Activated T-helper 17 cell treated with anti-CD3 and anti-CD28 coated beads, Interleukin-2, amount 50 U/mL, for 72 hours (primary cell): ENCODE data around the gene SLX9. TPM values are rescaled to one million over a fixed set of nuclear protein-coding genes. Genes with fewer than 3 reads are reported as not detected.

ENCODE experiments used
- ATAC-seq: fragments of 150-1000 bp; cut with Tn5 transposase; replicated peaks from 2 replicates; pipeline ENCODE4 v1.10.0; 2021; ENCODE audit warnings: mild to moderate bottlenecking, moderate library complexity
- H3K27ac Mint-ChIP-seq: one replicate; pipeline ENCODE4 v1.8.0; 2022; ENCODE audit warnings: mixed read lengths
- H3K27me3 Mint-ChIP-seq: one replicate; pipeline ENCODE4 v1.8.0; 2022; ENCODE audit warnings: mixed read lengths
- H3K36me3 Mint-ChIP-seq: one replicate; pipeline ENCODE4 v1.8.0; 2022; ENCODE audit warnings: low read depth, mild to moderate bottlenecking, mixed read lengths
- H3K4me1 Mint-ChIP-seq: one replicate; pipeline ENCODE4 v1.8.0; 2022; ENCODE audit warnings: mixed read lengths
- H3K4me3 Mint-ChIP-seq: one replicate; pipeline ENCODE4 v1.8.0; 2022; ENCODE audit warnings: mild to moderate bottlenecking, mixed read lengths
- H3K9me3 Mint-ChIP-seq: one replicate; pipeline ENCODE4 v1.8.0; 2022; ENCODE audit warnings: mixed read lengths
- total RNA-seq, 2 donors: library from RNA; stranded (reverse); gene quantifications; one replicate each; pipeline ENCODE4 v1.2.3, GENCODE V29; 2022

SLX9 gene
- total RNA-seq, 2 donors from 2014 or later, result 28.6 to 56.7 TPM

DNA sequence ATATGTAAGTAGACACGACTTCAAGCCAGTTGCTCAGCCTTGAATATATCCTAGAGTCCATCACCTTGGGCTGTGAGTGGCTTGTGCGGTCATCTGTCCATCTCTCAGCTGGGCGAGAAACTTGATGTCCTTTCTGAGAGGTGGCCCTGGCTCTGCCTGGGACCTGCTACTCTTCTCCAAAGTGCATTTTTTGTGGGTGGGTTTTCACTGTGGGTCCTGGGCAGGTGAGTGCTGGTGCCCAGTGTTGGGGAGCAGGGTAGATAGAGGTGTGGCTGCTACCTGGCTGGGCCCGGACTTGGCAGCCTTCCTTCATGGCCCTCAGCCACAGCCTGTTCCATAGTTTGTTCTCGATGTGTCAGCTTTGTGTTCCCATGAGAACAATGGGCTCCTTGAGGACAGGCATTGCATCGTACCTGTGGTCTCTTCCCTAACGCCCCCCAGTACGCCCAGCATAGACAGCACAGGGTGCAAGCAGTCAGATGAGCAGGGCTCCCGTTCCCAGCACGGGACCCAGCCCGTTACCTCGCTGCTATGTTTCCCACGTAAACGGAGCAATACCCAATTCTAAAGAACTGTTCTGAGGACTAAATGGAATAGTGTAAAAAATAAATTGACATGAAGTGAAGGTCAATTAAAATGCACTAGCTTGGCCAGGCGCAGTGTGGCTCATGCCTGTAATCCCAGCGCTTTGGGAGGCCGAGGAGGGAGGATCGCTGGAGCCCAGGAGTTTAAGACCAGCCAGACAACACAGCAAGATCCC is 877 bp upstream of the SLX9 start:
- Mint-ChIP-seq H3K9me3 (no peaks in the 10 kb centered on the region), H3K4me1 (peaks cover 20% of the 10 kb centered on the region), H3K4me3 (peak overlapping the region; percentile 96), H3K36me3 (peaks cover 29% of the 10 kb centered on the region), H3K27ac (peak overlapping the region; percentile 81), H3K27me3 (no peaks in the 10 kb centered on the region)
- no peak for ATAC-seq

DNA sequence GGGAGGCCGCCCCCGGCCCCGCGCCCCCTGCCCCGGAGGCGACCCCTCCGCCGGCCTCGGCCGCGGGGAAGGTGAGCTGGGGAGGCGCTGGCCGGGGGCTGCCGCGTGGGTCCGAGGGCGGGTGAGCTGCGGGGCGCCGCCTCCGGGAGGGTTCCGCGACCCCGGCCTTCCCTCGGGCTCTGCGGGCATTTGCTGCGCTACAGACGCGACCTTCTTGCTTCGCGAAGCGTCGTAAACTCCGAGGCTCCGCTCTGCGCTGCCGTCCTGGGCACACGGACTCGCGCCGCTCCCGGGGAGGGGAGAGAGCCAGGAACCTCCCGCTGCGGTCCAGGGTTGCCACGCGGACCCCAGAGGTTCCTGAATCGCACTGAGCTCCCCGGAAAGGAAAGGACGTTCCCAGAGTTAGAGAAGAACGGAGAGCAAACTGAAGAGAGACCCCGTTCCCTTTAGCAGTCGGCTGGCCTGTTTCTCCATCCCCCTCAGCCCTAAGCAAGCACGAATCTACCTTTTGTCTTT is 345 bp downstream of the SLX9 start:
- H3K27me3 Mint-ChIP-seq, result no peaks in the 10 kb centered on the region
- H3K9me3 Mint-ChIP-seq, result no peaks in the 10 kb centered on the region
- peaks cover 20% of the 10 kb centered on the region for H3K4me1 Mint-ChIP-seq
- peak overlapping the region; percentile 92 for H3K27ac Mint-ChIP-seq
- peak; percentile 60 for ATAC-seq
- H3K36me3 Mint-ChIP-seq, result peaks cover 42% of the 10 kb centered on the region
- peak overlapping the region; percentile 96 for H3K4me3 Mint-ChIP-seq

DNA sequence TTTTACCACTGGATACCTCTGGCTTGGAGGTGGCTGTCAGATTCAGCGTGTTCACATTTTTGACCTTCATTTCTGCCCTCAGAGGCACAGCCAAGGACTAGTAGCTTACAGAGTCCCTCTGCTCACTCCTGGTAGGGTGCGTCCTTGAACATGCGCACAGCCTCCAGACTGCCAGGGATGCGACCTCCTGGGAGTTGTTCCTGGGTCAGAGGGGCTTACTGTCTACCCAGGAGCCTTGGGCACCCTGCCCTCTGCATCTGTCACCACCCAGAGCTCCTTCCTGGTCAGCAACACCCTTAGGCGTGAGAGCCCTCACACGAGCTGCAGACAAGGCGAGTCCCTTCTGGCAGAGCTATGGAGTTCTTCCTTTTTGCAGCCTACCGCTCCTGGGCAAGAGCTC is 1.7 kb downstream of the SLX9 start:
- no peak for ATAC-seq
- peaks cover 20% of the 10 kb centered on the region for H3K4me1 Mint-ChIP-seq
- H3K4me3 Mint-ChIP-seq, result peak overlapping the region; percentile 96
- H3K36me3 Mint-ChIP-seq, result peaks cover 52% of the 10 kb centered on the region
- no peaks in the 10 kb centered on the region for H3K9me3 Mint-ChIP-seq
- H3K27me3 Mint-ChIP-seq, result no peaks in the 10 kb centered on the region
- H3K27ac Mint-ChIP-seq, result peak overlapping the region; percentile 92

DNA sequence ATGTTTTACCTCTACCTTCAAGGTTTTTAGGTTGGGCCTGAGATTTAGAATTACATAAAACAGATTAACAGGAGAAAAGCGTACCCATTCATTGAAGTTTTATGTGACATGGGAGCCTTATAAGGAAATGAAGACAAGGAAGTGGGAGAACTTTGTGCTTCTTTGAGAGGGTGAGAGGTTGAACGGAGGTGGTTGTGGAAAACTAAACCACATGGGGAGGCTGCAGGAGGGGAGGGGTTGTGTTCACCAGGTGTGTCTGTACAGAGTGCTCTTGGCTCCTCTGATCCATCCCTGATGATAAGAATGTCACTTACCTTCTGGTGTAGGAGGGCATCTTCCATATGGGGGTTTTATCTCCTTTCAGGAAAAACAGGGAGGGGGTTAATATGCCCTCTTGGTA is 2.7 kb downstream of the SLX9 start:
- H3K27ac Mint-ChIP-seq, result peak overlapping the region; percentile 43
- H3K4me1 Mint-ChIP-seq, result peaks cover 20% of the 10 kb centered on the region
- H3K9me3 Mint-ChIP-seq, result no peaks in the 10 kb centered on the region
- H3K36me3 Mint-ChIP-seq, result peaks cover 52% of the 10 kb centered on the region
- peak overlapping the region; percentile 96 for H3K4me3 Mint-ChIP-seq
- no peak for ATAC-seq
- H3K27me3 Mint-ChIP-seq, result no peaks in the 10 kb centered on the region

DNA sequence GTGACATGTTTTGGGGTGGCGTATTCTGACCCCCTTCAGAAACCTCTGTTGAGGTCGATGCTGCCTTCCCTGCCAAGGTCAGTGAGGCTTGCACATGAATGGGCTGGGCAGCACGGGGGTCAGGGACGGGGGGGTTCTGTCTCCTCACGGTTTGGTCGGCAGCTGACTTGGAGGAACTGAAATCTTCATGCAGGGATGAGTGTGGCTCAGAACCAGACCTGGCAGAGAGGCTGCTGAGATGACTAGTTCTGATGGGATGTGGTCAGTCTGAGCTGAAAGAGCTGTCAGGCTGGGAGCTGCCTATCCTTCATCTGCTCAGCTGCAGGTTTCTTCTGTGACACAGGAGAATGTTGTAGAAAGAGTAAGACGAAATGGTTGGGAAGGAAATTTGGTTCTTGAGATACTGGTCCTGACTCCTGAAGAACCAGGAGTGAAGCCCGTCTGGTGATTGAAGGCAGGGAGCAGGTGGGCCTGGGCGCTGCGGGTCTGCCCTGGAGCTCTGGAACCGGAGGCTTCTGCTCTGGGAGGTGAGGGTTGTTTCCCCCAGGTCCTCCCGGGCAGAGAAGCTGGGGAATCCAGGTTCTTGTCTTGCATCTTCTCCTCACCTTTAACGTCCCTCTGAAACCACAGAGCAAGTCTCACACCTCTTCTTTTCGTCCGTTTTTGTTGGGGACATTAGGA is 3.3 kb downstream of the SLX9 start:
- H3K27ac Mint-ChIP-seq, result no peak overlapping the region
- peaks cover 52% of the 10 kb centered on the region for H3K36me3 Mint-ChIP-seq
- peaks cover 20% of the 10 kb centered on the region for H3K4me1 Mint-ChIP-seq
- no peaks in the 10 kb centered on the region for H3K9me3 Mint-ChIP-seq
- ATAC-seq, result no peak
- peak overlapping the region; percentile 96 for H3K4me3 Mint-ChIP-seq
- no peaks in the 10 kb centered on the region for H3K27me3 Mint-ChIP-seq

DNA sequence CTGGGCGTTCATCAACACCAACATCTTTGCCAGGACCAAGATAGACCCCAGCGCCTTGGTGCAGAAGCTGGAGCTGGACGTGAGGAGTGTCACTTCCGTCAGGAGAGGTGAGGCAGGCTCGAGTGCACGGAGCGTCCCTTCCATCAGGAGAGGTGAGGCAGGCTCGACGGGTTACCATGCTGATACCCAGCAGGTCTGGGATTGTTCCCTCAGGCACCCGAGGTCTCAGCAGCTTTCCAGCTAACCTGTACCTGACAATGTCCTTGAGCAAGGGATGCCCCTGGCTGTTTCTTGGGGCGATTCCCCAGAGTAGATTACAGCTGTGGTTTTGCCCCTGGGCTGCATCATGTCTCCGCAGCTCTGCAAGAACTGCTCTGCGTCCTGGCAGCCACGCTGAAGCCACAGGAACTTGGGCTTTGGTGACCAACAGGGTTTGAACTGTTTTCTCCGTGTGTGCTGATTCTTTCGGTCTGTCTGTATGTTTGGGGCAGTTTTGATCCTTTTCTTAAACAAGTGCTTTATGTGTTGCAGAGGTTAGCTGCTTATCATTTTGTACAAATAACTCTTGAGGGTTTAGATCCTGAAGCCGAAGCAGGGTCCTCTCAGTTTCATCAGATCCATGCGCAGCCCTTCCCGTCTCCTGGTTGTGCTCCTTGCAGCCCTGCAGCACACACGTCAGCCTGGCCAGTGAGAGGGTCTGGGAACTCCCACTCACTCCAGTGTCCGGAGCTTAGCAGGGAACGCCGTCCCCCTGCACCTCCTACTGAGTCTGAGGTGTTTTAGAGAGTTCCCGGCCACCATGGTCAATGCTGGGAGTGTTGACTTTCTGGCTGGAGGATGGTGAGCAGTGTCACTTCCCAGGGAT is 4.1 kb downstream of the SLX9 start:
- H3K27ac Mint-ChIP-seq, result no peak overlapping the region
- peaks cover 20% of the 10 kb centered on the region for H3K4me1 Mint-ChIP-seq

DNA sequence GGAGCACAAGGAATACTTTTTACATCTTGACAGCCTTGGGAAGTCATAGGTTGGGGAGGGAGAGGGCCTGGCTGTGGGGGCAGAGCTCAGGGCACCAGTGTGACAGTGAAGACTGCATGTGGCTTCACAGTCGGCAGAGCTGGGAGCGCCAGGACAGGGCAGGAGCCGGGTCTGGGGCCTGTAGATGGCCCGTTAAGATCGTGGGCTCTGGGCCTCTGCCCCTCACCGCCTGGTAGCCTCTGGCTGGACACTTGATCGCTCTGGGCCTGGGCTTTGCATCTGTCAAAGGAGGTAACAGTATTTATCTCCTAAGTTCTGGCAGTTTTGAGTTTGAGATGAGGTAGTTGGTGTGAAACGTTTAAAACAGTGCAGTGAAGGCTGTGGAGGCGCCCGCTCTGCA is 4.8 kb downstream of the SLX9 start:
- no peak overlapping the region for H3K27ac Mint-ChIP-seq
- H3K9me3 Mint-ChIP-seq, result no peaks in the 10 kb centered on the region
- peaks cover 20% of the 10 kb centered on the region for H3K4me1 Mint-ChIP-seq
- no peak for ATAC-seq
- no peak overlapping the region for H3K4me3 Mint-ChIP-seq
- H3K27me3 Mint-ChIP-seq, result no peaks in the 10 kb centered on the region
- peaks cover 52% of the 10 kb centered on the region for H3K36me3 Mint-ChIP-seq

More for the DNA sequence above, 4.1 kb downstream of the SLX9 start:
- Mint-ChIP-seq H3K27me3 (no peaks in the 10 kb centered on the region), H3K36me3 (peaks cover 52% of the 10 kb centered on the region), H3K4me3 (no peak overlapping the region), H3K9me3 (no peaks in the 10 kb centered on the region)
- no peak for ATAC-seq

DNA sequence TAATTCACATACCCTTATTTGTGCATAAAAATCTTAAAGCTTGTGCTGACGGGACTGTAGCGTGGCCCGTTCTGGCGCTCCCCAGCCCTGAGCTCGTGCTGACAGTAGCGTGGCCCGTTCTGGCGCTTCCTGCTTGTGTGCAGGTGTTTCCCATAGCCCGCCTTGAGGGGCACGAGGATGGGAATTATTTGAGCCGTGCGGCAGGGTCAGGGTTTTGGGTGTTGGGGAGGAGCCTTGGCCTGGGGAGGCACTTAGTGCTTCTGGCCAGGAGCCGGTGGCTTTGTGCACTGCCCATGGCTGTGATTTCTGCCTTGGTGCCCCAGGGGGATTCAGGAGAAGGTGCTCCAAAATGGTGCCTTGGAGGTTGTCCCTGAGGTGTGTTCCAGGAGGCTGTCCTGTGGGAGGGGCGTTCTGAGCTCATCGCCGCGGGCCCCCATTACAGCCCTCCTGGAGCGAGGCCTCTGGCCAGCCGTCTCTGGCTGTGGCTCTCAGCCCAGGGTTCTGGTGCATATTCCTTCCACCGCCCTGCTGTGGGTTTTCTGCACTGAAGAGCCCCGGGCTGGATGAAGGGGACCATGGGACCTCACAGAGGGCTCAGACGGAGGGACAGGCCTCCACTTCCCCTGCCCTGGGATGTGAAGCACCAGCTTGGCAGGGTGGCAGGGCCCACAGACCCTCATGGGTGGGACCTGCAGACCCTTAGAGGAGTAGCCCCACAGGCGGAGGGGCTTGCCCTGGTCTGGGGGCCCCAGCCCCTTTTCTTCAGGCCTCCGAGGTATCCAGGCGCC is 6.6 kb downstream of the SLX9 start:
- Mint-ChIP-seq H3K36me3 (peaks cover 43% of the 10 kb centered on the region), H3K9me3 (no peaks in the 10 kb centered on the region), H3K27ac (no peak overlapping the region), H3K4me1 (peaks cover 9% of the 10 kb centered on the region), H3K4me3 (no peak overlapping the region), H3K27me3 (no peaks in the 10 kb centered on the region)
- ATAC-seq, result no peak

DNA sequence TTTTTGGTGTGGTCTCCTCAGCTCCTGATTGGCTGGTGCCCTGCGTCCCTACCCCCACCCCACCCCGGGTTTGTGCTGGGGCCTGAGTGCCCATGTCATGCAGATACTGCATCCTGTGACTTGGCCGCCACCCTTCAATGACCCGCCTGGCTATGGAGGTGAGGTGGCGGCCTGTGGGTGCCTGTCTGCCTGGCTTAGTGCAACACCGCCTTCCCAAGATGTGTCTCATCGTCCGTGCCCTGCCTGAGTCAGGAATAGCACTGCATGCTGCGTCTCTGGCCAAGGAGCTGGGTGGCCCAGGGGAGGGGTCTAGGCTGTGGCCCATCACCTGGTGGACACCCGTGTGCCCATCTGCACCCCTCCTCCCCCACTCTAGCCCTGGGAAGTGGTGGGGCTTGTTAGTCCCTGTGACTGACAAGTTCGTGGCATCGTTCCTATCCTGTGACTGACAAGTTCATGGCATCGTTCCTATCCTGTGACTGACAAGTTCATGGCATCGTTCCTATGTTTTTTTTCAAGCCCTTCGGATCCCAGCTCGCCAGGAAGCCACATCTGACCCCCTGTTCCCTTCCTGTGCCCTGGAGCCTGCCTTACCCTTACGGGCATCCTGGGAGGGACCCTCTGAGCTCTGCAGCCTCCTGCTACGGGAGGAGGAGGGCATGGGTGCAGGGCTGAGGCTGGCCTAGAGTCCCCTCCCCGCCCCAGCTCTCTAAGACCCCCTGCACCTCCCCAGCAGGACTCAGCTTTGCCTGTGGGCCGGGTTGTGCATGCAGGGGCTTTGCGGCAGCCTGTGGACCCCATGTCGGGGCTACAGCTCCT is 7.5 kb downstream of the SLX9 start:
- Mint-ChIP-seq H3K27ac (no peak overlapping the region), H3K4me3 (no peak overlapping the region), H3K9me3 (no peaks in the 10 kb centered on the region), H3K4me1 (peaks cover 3% of the 10 kb centered on the region), H3K36me3 (peaks cover 38% of the 10 kb centered on the region), H3K27me3 (no peaks in the 10 kb centered on the region)
- ATAC-seq, result no peak

DNA sequence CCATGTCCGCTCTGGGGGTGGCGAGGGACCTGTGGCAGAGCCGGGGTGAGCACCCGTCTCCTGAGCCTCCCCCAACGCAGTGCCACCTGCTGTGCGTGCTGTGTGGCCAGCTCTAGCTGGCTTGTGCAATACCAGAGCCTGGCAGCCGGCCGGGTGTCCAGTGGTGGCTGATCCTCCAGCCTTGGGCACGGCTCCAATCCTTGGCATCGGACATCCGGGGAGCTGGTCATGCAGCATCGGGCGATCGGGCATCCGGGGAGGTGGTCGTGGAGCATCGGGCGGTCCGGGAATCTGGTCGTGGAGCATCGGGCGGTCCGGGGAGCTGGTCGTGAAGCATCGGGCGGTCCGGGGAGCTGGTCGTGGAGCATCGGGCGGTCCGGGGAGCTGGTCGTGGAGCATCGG is 8.1 kb downstream of the SLX9 start:
- no peak overlapping the region for H3K27ac Mint-ChIP-seq
- H3K9me3 Mint-ChIP-seq, result no peaks in the 10 kb centered on the region
- H3K36me3 Mint-ChIP-seq, result peaks cover 33% of the 10 kb centered on the region
- H3K27me3 Mint-ChIP-seq, result no peaks in the 10 kb centered on the region
- no peak for ATAC-seq
- H3K4me1 Mint-ChIP-seq, result no peaks in the 10 kb centered on the region
- H3K4me3 Mint-ChIP-seq, result no peak overlapping the region

DNA sequence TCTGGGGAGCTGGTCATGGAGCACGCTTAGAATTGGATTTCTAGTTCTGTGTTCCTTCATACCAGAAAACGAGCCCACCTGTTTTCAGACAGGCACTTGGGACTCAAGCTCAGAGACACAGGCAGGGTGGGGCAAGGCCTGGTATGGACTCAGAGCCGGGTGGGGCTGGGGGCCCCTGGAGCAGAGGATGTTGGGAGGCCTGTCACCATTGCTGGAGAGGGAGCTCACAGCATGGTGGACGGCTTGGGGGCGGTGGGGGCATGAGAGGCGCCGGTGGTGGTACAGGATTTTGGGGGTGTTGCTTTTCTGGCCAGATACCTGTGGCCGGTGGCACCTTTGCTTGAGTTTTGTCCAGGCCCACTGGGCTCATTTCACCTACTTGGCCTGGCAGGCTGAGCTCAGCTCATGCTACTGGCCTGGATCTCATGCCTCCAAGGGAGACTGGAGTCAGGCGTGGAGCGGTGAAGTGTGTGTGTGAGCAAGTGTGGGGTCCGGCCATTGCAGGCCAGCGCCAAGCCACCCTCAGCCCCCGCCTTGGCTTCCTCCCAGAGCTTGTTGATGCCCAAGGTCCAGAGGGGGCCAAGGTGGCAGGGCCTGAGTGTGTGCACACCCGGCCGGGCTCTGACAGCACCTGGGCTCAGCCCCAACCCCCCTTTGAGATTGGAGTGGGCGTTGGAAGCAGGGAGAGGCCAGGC is 8.7 kb downstream of the SLX9 start:
- Mint-ChIP-seq H3K27me3 (no peaks in the 10 kb centered on the region), H3K4me3 (no peak overlapping the region), H3K9me3 (no peaks in the 10 kb centered on the region), H3K36me3 (peaks cover 27% of the 10 kb centered on the region), H3K4me1 (no peaks in the 10 kb centered on the region), H3K27ac (no peak overlapping the region)
- ATAC-seq, result no peak

DNA sequence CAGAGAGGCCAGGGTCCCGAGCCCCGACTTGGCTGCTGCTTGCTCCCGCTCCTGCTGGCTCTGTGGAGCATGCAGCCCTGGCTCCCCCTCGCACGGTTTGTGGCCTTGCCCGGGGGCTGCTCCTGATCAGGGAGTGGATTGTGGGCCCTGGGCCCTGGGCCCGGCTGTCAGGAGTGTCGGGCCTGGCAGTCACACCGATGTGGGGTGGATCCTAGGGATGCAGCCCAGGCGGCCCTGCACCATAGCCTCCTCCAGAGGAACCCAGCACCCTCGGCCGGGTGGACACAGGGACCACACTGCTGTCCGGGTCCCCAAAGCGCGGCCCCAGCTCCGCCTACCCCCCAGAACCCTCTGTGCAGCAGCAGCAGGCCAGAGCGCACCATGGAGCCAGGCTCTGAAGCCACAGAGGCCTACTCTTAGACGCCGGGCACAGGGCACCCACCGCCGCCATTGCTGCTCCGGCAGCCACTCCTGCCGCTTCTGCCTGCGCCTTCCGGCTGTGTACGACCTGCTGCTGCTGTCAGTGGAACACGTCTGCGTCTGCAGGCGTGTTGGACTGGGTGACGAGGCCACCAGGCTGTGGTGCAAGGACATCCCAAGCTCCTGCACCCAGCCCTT is 9.4 kb downstream of the SLX9 start:
- Mint-ChIP-seq H3K27ac (no peak overlapping the region), H3K4me3 (no peak overlapping the region), H3K4me1 (no peaks in the 10 kb centered on the region), H3K36me3 (peaks cover 26% of the 10 kb centered on the region), H3K27me3 (no peaks in the 10 kb centered on the region), H3K9me3 (no peaks in the 10 kb centered on the region)
- peak; percentile 13 for ATAC-seq
